Measurements from ENCODE around the gene ALDH1L2. TPM values are rescaled to one million over a fixed set of nuclear protein-coding genes. Genes with fewer than 3 reads are reported as not detected.
A peak's percentile ranks its signal among the peaks of the same experiment; 100 is the strongest.

ALDH1L2 gene
- total and polyA plus RNA-seq, 2 experiments from 2014 or later = 0.12 to 0.63 TPM

GRCh38 chr12:104976703-104977102 lies 107.6 kb downstream of the ALDH1L2 start:
- DNase-seq (ENCODE audit: low read depth in 1 of 2, low spot score in 1 of 2) = no peak
- TF ChIP-seq CTCF (IDR thresholded peaks at IDR 0.05; ENCODE audit: low read depth, low read length) = no peak
- Histone ChIP-seq H3K27ac (no peak overlapping the region), H3K9me3 (ENCODE audit: low read depth) (no peaks in the 10 kb centered on the region), H3K4me3 (no peak overlapping the region), H3K27me3 (no peaks in the 10 kb centered on the region), H3K36me3 (no peaks in the 10 kb centered on the region), H3K4me1 (ENCODE audit: low read depth) (no peaks in the 10 kb centered on the region)

GRCh38 chr12:104975587-104976343 lies 108.5 kb downstream of the ALDH1L2 start:
- Histone ChIP-seq H3K4me1 (ENCODE audit: low read depth) (no peaks in the 10 kb centered on the region), H3K27me3 (no peaks in the 10 kb centered on the region), H3K4me3 (no peak overlapping the region), H3K36me3 (no peaks in the 10 kb centered on the region), H3K27ac (no peak overlapping the region), H3K9me3 (ENCODE audit: low read depth) (no peaks in the 10 kb centered on the region)
- no peak for TF ChIP-seq CTCF (IDR thresholded peaks at IDR 0.05; ENCODE audit: low read depth, low read length)
- DNase-seq (ENCODE audit: low read depth in 1 of 2, low spot score in 1 of 2) = peak in 1 of 2 donors; percentile 61

GRCh38 chr12:104974626-104975290 lies 109.5 kb downstream of the ALDH1L2 start:
- Histone ChIP-seq H3K27ac (no peak overlapping the region), H3K36me3 (no peaks in the 10 kb centered on the region), H3K4me1 (ENCODE audit: low read depth) (no peaks in the 10 kb centered on the region), H3K27me3 (no peaks in the 10 kb centered on the region), H3K4me3 (no peak overlapping the region), H3K9me3 (ENCODE audit: low read depth) (no peaks in the 10 kb centered on the region)
- TF ChIP-seq CTCF (IDR thresholded peaks at IDR 0.05; ENCODE audit: low read depth, low read length) = no peak
- no peak for DNase-seq (ENCODE audit: low read depth in 1 of 2, low spot score in 1 of 2)

- TF ChIP-seq CTCF (IDR thresholded peaks at IDR 0.05; ENCODE audit: low read depth, low read length) = no peak
- Histone ChIP-seq H3K36me3 (no peaks in the 10 kb centered on the region), H3K4me3 (no peak overlapping the region), H3K9me3 (ENCODE audit: low read depth) (no peaks in the 10 kb centered on the region), H3K4me1 (ENCODE audit: low read depth) (no peaks in the 10 kb centered on the region), H3K27me3 (no peaks in the 10 kb centered on the region), H3K27ac (no peak overlapping the region)
- no peak for DNase-seq (ENCODE audit: low read depth in 1 of 2, low spot score in 1 of 2)
These were observed 111.0 kb downstream of the ALDH1L2 start for GRCh38 chr12:104973250-104973649.

- Histone ChIP-seq H3K4me3 (no peak overlapping the region), H3K27me3 (no peaks in the 10 kb centered on the region), H3K9me3 (ENCODE audit: low read depth) (no peaks in the 10 kb centered on the region), H3K4me1 (ENCODE audit: low read depth) (no peaks in the 10 kb centered on the region), H3K36me3 (no peaks in the 10 kb centered on the region), H3K27ac (no peak overlapping the region)
- no peak for TF ChIP-seq CTCF (IDR thresholded peaks at IDR 0.05; ENCODE audit: low read depth, low read length)
- no peak for DNase-seq (ENCODE audit: low read depth in 1 of 2, low spot score in 1 of 2)
These were observed 113.0 kb downstream of the ALDH1L2 start for GRCh38 chr12:104971306-104971705.

Other genes with a start within 250 kb of the ALDH1L2 start
- 5.9 and 11.7 TPM in 2 replicates for gene SLC41A2, start 126.2 kb downstream of the ALDH1L2 start, total RNA-seq
- gene SLC41A2, start 126.2 kb downstream of the ALDH1L2 start, polyA plus RNA-seq = 2.1 and 3.1 TPM in 2 replicates
- gene NOPCHAP1, start 98.1 kb downstream of the ALDH1L2 start, total RNA-seq = 7.5 and 9.0 TPM in 2 replicates
- gene NOPCHAP1, start 98.1 kb downstream of the ALDH1L2 start, polyA plus RNA-seq = 25.6 and 50.9 TPM in 2 replicates
- 12.3 and 18.5 TPM in 2 replicates for gene WASHC4, start 23.3 kb upstream of the ALDH1L2 start, total RNA-seq
- 24.1 and 41.1 TPM in 2 replicates for gene WASHC4, start 23.3 kb upstream of the ALDH1L2 start, polyA plus RNA-seq
- gene APPL2, start 151.7 kb upstream of the ALDH1L2 start, total RNA-seq = 13.2 and 23.3 TPM in 2 replicates
- gene APPL2, start 151.7 kb upstream of the ALDH1L2 start, polyA plus RNA-seq = 23.2 and 24.7 TPM in 2 replicates
- 39.3 and 56.6 TPM in 2 replicates for gene C12orf75, start 246.2 kb upstream of the ALDH1L2 start, total RNA-seq
- 78.2 and 106 TPM in 2 replicates for gene C12orf75, start 246.2 kb upstream of the ALDH1L2 start, polyA plus RNA-seq

All from cardiac muscle cell (in vitro differentiated cells and primary cell).